CD4-positive, alpha-beta T cell treated with Interleukin-6 at 100 ng/mL for 8 hours (primary cell): ENCODE results near the gene TNNT2.

Source experiments
- DNase-seq: peaks from one replicate; pipeline ENCODE4 v3.0.0-alpha.2; 2020; ENCODE audit warnings: mixed read lengths, low spot score

TNNT2 gene

DNA sequence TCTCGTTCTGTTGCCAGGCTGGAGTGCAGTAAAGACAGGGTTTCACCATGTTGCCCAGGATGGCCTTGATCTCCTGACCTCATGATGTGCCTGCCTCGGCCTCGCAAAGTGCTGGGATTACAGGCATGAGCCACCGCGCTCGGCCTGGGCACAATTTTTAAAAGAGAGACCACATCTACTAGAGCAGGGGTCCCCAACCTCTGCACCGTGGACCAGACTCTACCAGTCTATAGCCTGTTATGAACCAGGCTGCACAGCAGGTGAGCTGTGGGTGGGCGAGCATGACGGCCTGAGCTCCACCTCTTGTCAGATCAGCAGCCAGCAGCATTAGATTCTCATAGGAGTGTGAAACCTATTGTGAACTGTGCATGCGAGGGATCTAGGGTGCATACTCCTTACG is 20.8 kb downstream of the TNNT2 start:
- no peak for DNase-seq

- no peak for DNase-seq
Observed at GRCh38 chr1:201356236-201356635, 21.2 kb downstream of the TNNT2 start.

- DNase-seq: no peak
Observed at GRCh38 chr1:201355471-201355870, 22.0 kb downstream of the TNNT2 start.

DNA sequence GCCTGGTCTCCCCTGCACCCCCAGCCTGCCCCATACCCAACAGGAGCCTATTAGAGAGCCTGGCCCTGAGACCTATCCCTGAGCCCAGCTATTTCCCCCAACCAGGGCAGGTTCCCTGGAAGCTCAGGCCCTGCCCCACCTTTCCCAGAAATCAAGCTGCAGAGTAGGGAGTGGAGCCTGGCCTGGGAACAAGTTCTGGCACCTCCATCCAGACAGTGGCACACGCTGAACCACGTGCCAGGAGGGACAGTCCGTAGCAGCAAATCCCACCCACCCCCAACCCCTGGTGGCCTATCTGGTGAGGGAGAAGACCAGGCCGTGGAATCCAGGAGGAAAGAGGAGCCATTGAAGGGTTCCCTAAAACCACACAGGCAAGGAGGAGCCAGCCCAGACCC is 22.6 kb downstream of the TNNT2 start:
- no peak for DNase-seq

DNA sequence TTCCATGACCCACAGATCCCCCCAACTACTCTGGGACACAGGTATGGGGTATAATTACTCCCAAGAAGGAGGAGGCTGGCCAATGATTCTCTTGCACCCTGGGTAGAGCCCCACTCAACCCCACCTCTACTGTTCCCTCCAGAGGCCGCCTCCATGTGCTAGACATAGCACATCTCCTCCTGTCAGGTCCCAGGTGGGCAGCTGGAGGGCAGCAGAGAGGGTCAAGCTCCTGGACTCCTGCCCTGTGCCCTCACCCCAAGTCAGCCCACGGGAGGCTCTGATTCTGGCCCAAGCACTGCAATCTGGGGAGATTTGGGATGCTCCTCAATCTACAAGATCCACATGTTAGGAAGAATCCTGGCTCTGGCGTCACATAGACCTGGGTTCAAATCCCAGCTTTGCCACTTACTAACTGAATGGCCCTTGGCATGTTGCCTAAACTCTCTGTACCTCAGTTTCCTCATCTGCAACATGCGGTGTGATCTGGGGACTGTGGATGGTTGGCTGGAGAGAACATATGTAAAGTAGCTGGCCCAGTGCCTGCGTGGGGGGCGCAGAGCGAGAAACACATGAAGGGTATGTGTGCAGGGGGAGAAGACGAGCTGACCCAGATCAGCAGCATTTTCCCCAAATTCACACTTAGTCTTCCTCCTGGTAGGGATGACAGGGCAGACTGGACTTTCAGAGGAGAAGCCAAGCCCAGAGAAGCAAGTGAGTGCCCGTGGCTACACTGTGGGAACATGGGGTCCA is 23.2 kb downstream of the TNNT2 start:
- no peak for DNase-seq

GRCh38 chr1:201353186-201353940 is 24.1 kb downstream of the TNNT2 start:
- DNase-seq: no peak

DNA sequence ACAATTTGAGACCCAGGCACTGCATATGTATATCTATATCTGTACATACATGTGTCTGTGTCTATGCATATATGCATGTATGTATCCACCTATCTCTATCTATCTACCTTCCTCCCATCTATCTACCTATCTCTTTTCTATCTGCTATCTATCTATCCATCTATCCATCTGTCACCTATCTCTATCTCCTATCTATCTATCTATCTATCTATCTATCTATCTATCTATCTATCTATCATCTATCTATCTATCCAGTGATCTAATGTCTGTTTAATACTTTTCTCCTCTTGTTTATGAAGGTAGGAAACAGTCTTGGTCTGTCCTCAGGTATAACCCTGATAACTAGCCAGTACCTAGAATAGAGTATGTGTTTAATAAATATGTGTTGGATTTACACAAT is 25.9 kb downstream of the TNNT2 start:
- DNase-seq: no peak

DNA sequence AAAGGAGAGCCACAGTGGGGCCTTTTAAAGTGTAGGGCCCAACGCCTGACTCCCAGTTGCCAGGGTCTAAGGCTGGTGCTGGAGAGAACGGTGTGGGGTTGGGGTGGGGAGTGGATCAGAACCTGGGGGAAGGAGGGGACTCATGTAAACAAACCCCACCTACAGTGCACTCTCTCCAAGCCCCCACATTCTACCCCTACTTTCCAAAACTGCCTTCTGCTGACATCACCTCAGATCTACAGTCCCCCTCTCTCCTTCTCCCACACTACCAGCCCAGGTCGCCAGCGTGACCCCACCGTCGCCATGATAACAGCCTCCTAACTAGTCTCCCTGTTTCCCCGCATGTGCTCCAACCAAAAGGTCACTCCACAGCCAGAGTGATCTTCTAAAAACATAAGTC is 26.6 kb downstream of the TNNT2 start:
- no peak for DNase-seq

DNA sequence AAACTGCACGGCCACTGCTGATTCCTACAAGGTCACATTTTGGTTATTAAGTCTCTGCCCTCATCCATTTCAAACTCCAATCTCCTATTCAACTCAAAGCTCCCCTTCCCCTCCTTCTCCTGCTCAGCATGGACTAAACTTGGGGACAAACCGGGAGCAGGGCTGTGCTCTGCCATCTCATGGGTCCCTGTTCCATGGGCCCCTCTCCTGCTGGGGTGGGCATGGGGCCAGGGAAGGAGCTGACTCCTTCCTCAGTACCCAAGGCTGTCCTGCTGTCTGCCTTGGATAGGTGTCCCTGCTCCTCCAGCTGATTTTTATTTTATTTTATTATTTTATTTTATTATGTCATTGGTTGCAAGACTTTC is 27.1 kb downstream of the TNNT2 start:
- DNase-seq: no peak

- DNase-seq: no peak
Observed at GRCh38 chr1:201349092-201349491, 28.4 kb downstream of the TNNT2 start.

- no peak for DNase-seq
Observed at GRCh38 chr1:201348211-201348566, 29.3 kb downstream of the TNNT2 start.

DNA sequence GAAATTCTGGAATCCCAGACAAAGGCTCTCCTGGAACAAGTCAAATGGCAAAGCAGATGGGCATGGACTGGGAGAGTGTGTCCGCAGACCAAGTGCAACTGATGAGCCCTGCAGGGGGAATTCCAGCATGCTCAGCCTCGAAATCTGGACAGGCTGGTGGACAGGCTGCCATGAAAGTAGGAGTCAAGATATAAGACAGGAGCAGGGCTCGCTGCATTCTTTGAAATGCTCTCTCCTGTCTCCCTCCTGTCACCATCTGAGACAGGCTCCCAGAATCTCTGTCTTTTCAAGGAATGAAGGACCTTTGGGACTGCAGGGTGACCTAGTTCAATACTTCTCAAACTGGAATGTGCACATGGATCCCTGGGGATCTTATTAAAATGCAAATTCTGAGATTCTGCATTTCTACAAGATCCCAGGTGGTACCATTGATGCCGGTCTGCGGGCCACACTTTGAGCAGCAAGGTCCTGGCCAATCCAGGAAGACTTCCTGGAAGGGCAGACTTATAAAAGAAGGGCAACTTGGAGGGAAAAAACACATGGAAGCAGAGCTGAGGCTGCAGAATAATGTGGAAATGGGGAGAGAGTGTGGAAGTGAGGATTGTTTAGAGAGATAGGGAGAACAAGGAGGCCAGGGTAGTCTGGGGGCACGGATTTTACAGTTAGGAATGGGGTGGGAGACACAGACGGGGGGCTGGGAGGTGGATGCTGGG is 29.8 kb downstream of the TNNT2 start:
- DNase-seq: no peak

GRCh38 chr1:201346987-201347386 is 30.5 kb downstream of the TNNT2 start:
- no peak for DNase-seq

- DNase-seq: no peak
Observed at GRCh38 chr1:201346337-201346939, 31.0 kb downstream of the TNNT2 start.

DNA sequence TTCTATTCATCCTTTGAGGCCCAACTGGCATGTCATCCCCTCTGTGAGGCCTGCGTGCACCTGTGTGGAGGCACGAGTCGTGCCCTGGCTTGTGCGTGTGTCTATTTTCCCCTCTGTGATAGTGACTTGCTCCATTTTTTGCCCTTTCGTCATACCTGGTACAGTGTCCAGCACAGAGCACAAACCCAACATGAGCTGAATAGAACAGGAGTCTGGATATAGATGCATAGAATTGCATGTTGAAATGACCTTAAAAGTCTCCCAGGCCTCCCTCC is 32.5 kb downstream of the TNNT2 start:
- no peak for DNase-seq

- DNase-seq: no peak
Observed at GRCh38 chr1:201344206-201345080, 33.0 kb downstream of the TNNT2 start.

DNA sequence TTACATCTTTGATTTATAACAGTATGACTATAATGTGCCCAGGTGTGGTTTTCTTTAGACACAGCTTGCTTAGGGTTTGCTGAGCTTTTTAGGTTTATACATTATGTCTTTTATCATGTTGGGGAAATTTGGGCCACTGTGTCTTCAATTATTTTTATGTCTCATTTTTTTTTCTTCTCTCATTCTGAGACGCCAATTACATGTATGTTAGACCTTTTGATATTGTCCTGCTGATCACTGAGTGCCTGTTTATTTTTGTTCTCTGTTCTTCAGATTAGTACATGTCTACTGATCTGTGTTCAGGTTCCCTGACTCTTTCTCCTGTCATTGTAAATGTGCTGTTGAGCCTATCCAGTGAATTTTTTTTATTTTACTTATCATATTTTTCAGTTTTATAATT is 36.1 kb downstream of the TNNT2 start:
- DNase-seq: no peak

GRCh38 chr1:201336711-201337450 is 40.6 kb downstream of the TNNT2 start:
- no peak for DNase-seq

DNA sequence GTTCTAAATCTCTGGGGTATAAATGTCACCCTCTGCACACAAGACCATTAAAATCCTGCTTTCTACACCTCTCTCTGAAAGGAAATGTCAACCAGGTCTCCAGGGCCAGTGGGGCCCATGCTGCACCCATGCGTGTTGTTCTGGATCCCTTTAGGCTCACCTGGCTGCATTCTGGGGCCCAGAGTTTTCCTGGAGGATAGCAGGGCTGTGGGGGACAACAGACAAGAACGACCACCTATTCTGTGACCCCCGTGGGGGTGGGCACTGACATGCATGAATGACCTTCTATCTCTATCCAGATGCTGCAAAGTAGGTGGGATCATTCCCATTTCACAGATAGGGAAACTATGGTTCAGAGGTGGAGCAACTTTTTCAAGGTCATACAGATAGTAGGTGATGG is 41.6 kb downstream of the TNNT2 start:
- no peak for DNase-seq

DNA sequence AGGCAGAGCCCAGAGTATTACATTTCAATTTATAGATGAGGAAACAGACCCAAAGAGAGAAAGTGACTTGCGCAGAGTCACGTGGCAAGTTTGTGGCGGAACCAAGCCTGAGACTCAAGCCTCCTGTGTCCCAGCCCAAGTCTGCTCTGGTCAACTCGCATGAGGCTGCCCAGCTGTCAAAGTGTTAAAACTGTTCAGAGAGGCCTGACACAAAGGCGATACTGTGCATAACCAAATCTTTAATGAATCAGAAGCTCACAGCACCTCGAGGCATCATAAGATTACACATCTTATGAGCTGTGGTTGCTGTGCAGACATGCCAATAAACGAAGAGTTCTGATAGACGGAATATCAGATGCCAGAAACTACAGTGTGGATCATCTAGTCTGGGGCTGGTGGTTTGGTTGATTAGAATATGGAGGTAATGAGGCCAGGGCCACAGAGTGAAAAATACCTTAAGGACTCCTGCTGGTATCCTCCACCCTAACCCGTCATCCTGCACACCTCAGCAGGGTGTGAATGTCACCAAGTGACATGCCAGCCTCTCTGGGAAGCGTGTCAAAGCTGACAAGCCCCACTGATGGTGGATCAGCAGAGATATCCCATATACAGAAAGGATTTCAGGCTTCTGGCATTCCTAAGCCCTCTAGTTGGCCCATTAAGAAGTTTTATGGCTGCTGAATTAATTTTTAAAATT is 42.2 kb downstream of the TNNT2 start:
- DNase-seq: no peak
